Activated CD4-positive, CD25-positive, alpha-beta regulatory T cell treated with anti-CD3 and anti-CD28 coated beads, Interleukin-2, amount 50 U/mL, for 72 hours (primary cell): ENCODE results near the gene GAS2L1.

Experiments
- DNase-seq: peaks from one replicate; pipeline ENCODE4 v3.0.0; 2021

The GAS2L1 gene

GRCh38 chr22:29328566-29329500, 22.4 kb downstream of the GAS2L1 start:
- no peak for DNase-seq

- DNase-seq, result no peak
Measured at GRCh38 chr22:29329581-29329980, 23.1 kb downstream of the GAS2L1 start.

GRCh38 chr22:29330291-29330690, 23.8 kb downstream of the GAS2L1 start:
- DNase-seq, result no peak

GRCh38 chr22:29330753-29331152, 24.3 kb downstream of the GAS2L1 start:
- DNase-seq, result no peak

- no peak for DNase-seq
Measured at GRCh38 chr22:29331213-29331612, 24.8 kb downstream of the GAS2L1 start.

GRCh38 chr22:29331658-29332300, 25.3 kb downstream of the GAS2L1 start:
- no peak for DNase-seq

GRCh38 chr22:29332886-29333496, 26.5 kb downstream of the GAS2L1 start:
- DNase-seq, result no peak

- no peak for DNase-seq
Measured at GRCh38 chr22:29334148-29334547, 27.7 kb downstream of the GAS2L1 start.

GRCh38 chr22:29334696-29335344, 28.4 kb downstream of the GAS2L1 start:
- no peak for DNase-seq

GRCh38 chr22:29335656-29336055, 29.2 kb downstream of the GAS2L1 start:
- DNase-seq, result no peak

- DNase-seq, result no peak
Measured at GRCh38 chr22:29336751-29337490, 30.5 kb downstream of the GAS2L1 start.

GRCh38 chr22:29337631-29338284, 31.3 kb downstream of the GAS2L1 start:
- no peak for DNase-seq

GRCh38 chr22:29338398-29338797, 31.9 kb downstream of the GAS2L1 start:
- DNase-seq, result no peak

- no peak for DNase-seq
Measured at GRCh38 chr22:29339381-29340235, 33.2 kb downstream of the GAS2L1 start.

GRCh38 chr22:29340566-29340965, 34.1 kb downstream of the GAS2L1 start:
- no peak for DNase-seq

- DNase-seq, result no peak
Measured at GRCh38 chr22:29341056-29341848, 34.8 kb downstream of the GAS2L1 start.

- DNase-seq, result no peak
Measured at GRCh38 chr22:29341849-29342127, 35.3 kb downstream of the GAS2L1 start.

GRCh38 chr22:29342177-29342576, 35.7 kb downstream of the GAS2L1 start:
- no peak for DNase-seq

- DNase-seq, result no peak
Measured at GRCh38 chr22:29342577-29343312, 36.3 kb downstream of the GAS2L1 start.
